Measurements from ENCODE around the gene TSPAN16.

- no peak for TF ChIP-seq CTCF (conservative IDR thresholded peaks at IDR 0.05; ENCODE audit: low read depth in 2 of 2)
- no peak for TF ChIP-seq POLR2AphosphoS5 (IDR thresholded peaks at IDR 0.05; ENCODE audit: low read depth)
- no peak for TF ChIP-seq EZH2phosphoT487 (IDR thresholded peaks at IDR 0.05; ENCODE audit: unreplicated experiment)
- TF ChIP-seq ZNF462 (CRISPR knock-in tag; IDR thresholded peaks at IDR 0.05): no peak
Measured at GRCh38 chr19:11246941-11247340, 49.0 kb upstream of the TSPAN16 start.
